ENCODE results near the gene XYLB.

GRCh38 chr3:38446812-38447211, 100.2 kb downstream of the XYLB start:
- TF ChIP-seq CTCF (IDR thresholded peaks at IDR 0.05; ENCODE audit: borderline replicate concordance, extremely low read depth, low read length, poor library complexity, severe bottlenecking) (no peak), EZH2 (IDR thresholded peaks at IDR 0.05; ENCODE audit: borderline replicate concordance, low read depth, low read length, severe bottlenecking) (no peak)

Measured in DND-41 (cell line).